ENCODE data around the gene CCL17. TPM values are rescaled to one million over a fixed set of nuclear protein-coding genes. Genes with fewer than 3 reads are reported as not detected.

Gene CCL17
- total RNA-seq, 1 donor from 2014 or later = not detected

DNA sequence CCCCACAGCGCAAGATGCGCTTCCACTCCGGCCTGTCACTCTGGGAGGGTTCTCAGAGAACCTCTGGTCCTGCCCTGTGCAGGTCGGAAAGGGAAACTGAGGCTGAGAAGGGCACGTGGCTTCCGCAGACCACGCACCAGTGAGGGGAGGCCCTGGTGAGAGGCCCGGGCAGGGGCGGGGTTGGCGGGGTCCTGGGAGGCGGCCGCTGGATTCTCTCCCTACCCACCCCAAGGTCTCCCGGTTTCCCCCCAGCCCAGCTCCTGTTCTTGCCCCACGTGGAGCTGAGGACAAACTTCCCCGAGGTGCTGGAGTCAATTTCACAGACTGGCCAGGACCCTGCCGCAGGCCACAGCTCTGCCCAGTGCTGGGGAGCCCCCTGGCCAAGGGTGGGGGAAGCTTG lies 11.5 kb downstream of the CCL17 start:
- TF ChIP-seq, protein P1, sequence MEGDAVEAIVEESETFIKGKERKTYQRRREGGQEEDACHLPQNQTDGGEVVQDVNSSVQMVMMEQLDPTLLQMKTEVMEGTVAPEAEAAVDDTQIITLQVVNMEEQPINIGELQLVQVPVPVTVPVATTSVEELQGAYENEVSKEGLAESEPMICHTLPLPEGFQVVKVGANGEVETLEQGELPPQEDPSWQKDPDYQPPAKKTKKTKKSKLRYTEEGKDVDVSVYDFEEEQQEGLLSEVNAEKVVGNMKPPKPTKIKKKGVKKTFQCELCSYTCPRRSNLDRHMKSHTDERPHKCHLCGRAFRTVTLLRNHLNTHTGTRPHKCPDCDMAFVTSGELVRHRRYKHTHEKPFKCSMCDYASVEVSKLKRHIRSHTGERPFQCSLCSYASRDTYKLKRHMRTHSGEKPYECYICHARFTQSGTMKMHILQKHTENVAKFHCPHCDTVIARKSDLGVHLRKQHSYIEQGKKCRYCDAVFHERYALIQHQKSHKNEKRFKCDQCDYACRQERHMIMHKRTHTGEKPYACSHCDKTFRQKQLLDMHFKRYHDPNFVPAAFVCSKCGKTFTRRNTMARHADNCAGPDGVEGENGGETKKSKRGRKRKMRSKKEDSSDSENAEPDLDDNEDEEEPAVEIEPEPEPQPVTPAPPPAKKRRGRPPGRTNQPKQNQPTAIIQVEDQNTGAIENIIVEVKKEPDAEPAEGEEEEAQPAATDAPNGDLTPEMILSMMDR (IDR thresholded peaks at IDR 0.05; ENCODE audit: insufficient read depth, low read length, poor library complexity, severe bottlenecking) = no peak
- H3K27me3 ChIP-seq (ENCODE audit: control insufficient read depth, insufficient read depth, low read length) = peaks cover 2% of the 10 kb centered on the region
- DNase-seq (ENCODE audit: low read depth) = no peak
- H3K36me3 ChIP-seq (ENCODE audit: control insufficient read depth, insufficient read depth, low read length) = no peaks in the 10 kb centered on the region
- no peak overlapping the region for H3K4me3 ChIP-seq (ENCODE audit: low read depth, low read length)

DNA sequence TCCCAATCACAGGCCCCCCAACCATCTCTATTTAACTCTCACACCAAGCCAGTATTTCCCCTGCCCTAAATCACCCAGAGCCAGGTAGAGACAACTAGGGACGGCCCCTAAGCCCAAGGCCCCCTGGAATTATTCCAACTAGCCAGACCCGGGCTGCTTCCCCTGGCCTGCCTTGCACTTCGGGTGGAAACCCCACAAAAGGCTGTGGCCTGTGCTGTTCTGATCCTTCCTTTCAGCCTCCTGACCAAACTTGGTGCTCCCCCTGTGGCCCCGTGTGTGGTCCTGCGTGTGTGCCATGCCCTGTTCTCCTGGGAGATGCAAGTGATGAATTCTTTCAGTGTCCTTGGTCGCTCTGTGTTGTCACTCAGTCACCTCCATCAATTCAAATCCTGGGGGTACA lies 14.9 kb downstream of the CCL17 start:
- no peak for DNase-seq (ENCODE audit: low read depth)
- no peaks in the 10 kb centered on the region for H3K27me3 ChIP-seq (ENCODE audit: control insufficient read depth, insufficient read depth, low read length)
- H3K36me3 ChIP-seq (ENCODE audit: control insufficient read depth, insufficient read depth, low read length) = no peaks in the 10 kb centered on the region
- H3K4me3 ChIP-seq (ENCODE audit: low read depth, low read length) = no peak overlapping the region
- TF ChIP-seq, protein P1 (IDR thresholded peaks at IDR 0.05; ENCODE audit: insufficient read depth, low read length, poor library complexity, severe bottlenecking) = no peak

DNA sequence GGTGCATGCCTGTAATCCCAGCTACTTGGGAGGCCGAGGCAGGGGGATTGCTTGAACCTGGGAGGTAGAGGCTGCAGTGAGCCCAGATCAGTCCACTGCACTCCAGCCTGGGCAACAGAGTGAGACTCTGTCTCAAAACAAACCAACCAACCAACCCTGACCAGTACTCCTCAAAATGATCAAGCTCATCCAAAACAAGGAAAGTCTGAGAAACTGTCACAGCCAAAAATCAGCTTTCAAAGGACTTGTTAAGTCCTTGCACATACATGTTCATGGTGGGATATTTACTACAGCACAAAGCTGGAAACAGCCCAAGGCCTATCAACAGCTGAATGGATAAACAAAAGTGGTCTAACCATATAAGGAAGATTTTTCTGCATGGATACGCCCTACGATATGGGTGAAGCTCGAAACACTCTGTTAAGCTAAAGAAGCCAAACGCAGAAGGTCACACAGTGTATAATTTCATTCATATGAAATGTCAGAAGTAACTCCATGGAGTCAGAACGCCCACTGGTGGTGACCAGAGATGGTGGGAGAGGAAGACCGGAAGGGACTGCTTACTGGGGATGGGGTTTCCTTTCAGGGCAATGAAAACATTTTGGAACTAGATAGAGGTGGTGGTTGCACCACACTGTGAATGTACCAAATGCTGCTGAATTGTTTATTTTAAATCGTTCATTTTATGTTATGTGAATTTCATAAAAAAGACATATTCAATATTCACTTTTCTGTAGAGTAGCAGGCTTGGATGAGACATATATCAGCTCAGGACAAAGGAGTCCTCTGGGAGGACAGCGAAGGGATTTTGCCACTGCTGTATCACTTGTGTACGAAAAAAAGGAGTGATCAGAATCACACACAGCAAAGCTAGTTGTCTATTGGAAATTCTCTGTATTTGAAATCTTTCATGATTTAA lies 17.7 kb downstream of the CCL17 start:
- TF ChIP-seq, protein P1 (IDR thresholded peaks at IDR 0.05; ENCODE audit: insufficient read depth, low read length, poor library complexity, severe bottlenecking) = peak; percentile 82
- Histone ChIP-seq H3K36me3 (ENCODE audit: control insufficient read depth, insufficient read depth, low read length) (no peaks in the 10 kb centered on the region), H3K27me3 (ENCODE audit: control insufficient read depth, insufficient read depth, low read length) (no peaks in the 10 kb centered on the region), H3K4me3 (ENCODE audit: low read depth, low read length) (no peak overlapping the region)
- DNase-seq (ENCODE audit: low read depth) = no peak

DNA sequence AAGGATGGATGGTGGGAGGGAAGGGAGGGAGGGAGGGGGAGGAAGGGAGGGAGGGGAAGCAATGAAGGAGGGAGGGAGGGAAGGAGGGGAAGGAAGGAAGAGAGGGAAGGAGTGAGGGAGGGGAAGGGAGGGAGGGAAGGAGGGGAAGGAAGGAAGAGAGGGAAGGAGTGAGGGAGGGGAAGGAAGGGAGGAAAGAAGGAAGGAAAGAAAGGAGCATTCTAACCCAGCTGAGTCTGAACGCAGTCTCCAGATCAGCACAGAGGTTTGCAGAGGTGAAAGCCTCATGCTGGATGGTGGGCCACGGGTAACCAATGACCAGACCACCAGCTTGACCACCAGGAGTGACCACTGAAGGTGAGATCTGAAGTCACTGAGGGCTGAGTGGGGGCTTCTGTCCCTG lies 18.6 kb downstream of the CCL17 start:
- H3K36me3 ChIP-seq (ENCODE audit: control insufficient read depth, insufficient read depth, low read length) = no peaks in the 10 kb centered on the region
- no peaks in the 10 kb centered on the region for H3K27me3 ChIP-seq (ENCODE audit: control insufficient read depth, insufficient read depth, low read length)
- H3K4me3 ChIP-seq (ENCODE audit: low read depth, low read length) = no peak overlapping the region
- no peak for DNase-seq (ENCODE audit: low read depth)
- TF ChIP-seq, protein P1 (IDR thresholded peaks at IDR 0.05; ENCODE audit: insufficient read depth, low read length, poor library complexity, severe bottlenecking) = no peak

DNA sequence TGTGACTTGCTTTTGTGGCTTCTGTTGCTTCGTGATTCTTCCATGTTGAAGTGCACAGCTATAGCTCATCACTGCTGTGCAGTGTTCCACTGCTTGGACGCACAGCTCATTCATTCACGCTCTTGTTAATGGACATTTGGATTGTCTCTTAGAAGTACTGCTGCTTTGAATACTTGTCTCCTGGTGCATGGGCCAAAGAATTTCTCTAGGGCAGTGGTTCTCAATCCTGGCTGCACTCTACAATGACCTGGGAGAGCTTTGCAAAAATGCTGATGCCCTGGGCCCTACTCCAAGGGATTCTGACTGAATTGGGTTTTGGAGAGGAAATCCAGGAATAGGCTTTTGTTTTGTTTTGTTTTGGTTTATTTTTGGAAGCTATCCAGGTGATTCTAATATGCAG lies 20.0 kb downstream of the CCL17 start:
- Histone ChIP-seq H3K36me3 (ENCODE audit: control insufficient read depth, insufficient read depth, low read length) (no peaks in the 10 kb centered on the region), H3K4me3 (ENCODE audit: low read depth, low read length) (no peak overlapping the region), H3K27me3 (ENCODE audit: control insufficient read depth, insufficient read depth, low read length) (no peaks in the 10 kb centered on the region)
- DNase-seq (ENCODE audit: low read depth) = no peak
- TF ChIP-seq, protein P1 (IDR thresholded peaks at IDR 0.05; ENCODE audit: insufficient read depth, low read length, poor library complexity, severe bottlenecking) = no peak

Data from kidney epithelial cell (primary cell).